BLaER1 (cell line): Measurements from ENCODE around the gene UBE2QL1.
A peak's percentile ranks its signal among the peaks of the same experiment; 100 is the strongest.

Source experiments
- H3K27ac ChIP-seq: shearing (Covaris generic); formaldehyde crosslinking; 2 replicates; pipeline ENCODE4 v1.8.1; 2022
- H3K27me3 ChIP-seq: shearing (Covaris generic); formaldehyde crosslinking; 2 replicates; pipeline ENCODE4 v1.8.1; 2022
- H3K36me3 ChIP-seq: shearing (Covaris generic); formaldehyde crosslinking; 2 replicates; pipeline ENCODE4 v1.8.1; 2022
- H3K4me1 ChIP-seq: shearing (Covaris generic); formaldehyde crosslinking; 2 replicates; pipeline ENCODE4 v1.8.1; 2022
- H3K4me2 ChIP-seq: shearing (Covaris generic); formaldehyde crosslinking; 2 replicates; pipeline ENCODE4 v1.8.1; 2022
- H3K4me3 ChIP-seq: shearing (Covaris generic); formaldehyde crosslinking; 2 replicates; pipeline ENCODE4 v1.8.1; 2022
- H3K9ac ChIP-seq: shearing (Covaris generic); formaldehyde crosslinking; 2 replicates; pipeline ENCODE4 v1.8.1; 2022
- H3K9me3 ChIP-seq: shearing (Covaris generic); formaldehyde crosslinking; 2 replicates; pipeline ENCODE4 v1.8.1; 2022
- H4K20me1 ChIP-seq: shearing (Covaris generic); formaldehyde crosslinking; 2 replicates; pipeline ENCODE4 v1.8.1; 2022
- Cebpa-rat ChIP-seq: shearing (Covaris generic); IDR thresholded peaks from 2 replicates; pipeline ENCODE4 v1.8.1; 2022

The UBE2QL1 gene

DNA sequence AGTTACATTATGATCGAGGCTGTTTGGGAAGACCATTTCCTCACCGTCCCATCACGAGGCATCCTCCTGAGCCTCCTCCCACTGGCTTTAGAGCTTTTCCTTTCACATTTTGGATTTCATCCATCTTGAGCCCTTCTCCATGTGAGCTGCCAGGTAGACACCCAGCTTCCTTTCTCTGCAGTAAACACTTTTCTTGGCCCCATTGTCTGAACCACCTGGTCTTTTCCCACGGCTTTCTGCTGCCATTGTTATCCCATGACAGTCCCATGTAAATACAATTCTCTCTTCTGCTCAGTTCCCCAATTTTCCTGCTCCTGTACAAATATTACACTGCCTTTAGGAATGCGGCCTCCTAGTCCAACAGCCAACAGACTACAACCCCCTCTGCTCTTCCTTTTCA, 24.1 kb downstream of the UBE2QL1 start:
- Histone ChIP-seq H3K4me1 (no peaks in the 10 kb centered on the region), H3K4me2 (no peak overlapping the region), H3K27ac (no peak overlapping the region), H3K9ac (no peak overlapping the region), H3K4me3 (no peak overlapping the region), H3K36me3 (no peaks in the 10 kb centered on the region), H3K27me3 (no peaks in the 10 kb centered on the region), H3K9me3 (peaks cover 5% of the 10 kb centered on the region; the same call in 1 of the 2 replicates), H4K20me1 (no peaks in the 10 kb centered on the region)
- no peak for TF ChIP-seq Cebpa-rat

DNA sequence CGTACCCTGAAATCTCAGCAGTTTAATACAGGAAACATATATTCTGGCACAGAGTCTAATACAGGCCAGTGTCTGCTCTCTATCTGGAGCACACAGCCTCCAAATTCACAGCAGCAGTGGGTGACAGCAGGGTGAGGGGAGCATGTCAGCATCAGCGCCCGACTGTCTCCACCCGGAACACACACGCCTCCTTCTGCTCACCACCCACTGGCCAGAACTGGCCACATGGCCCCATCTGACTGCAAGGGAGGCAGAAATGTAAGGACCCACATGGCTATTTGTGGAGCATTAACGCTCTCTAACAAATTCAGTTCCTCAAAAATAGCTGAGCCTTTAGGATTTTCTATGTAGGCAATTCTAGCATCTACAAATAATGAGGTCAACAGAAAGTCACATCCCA, 24.6 kb downstream of the UBE2QL1 start:
- Histone ChIP-seq H3K4me1 (peaks cover under 1% of the 10 kb centered on the region; the same call in 1 of the 2 replicates), H3K9me3 (peaks cover 5% of the 10 kb centered on the region; the same call in 1 of the 2 replicates), H3K9ac (no peak overlapping the region), H3K36me3 (no peaks in the 10 kb centered on the region), H3K27ac (no peak overlapping the region), H3K4me3 (no peak overlapping the region), H4K20me1 (no peaks in the 10 kb centered on the region), H3K4me2 (no peak overlapping the region), H3K27me3 (no peaks in the 10 kb centered on the region)
- TF ChIP-seq Cebpa-rat = no peak

DNA sequence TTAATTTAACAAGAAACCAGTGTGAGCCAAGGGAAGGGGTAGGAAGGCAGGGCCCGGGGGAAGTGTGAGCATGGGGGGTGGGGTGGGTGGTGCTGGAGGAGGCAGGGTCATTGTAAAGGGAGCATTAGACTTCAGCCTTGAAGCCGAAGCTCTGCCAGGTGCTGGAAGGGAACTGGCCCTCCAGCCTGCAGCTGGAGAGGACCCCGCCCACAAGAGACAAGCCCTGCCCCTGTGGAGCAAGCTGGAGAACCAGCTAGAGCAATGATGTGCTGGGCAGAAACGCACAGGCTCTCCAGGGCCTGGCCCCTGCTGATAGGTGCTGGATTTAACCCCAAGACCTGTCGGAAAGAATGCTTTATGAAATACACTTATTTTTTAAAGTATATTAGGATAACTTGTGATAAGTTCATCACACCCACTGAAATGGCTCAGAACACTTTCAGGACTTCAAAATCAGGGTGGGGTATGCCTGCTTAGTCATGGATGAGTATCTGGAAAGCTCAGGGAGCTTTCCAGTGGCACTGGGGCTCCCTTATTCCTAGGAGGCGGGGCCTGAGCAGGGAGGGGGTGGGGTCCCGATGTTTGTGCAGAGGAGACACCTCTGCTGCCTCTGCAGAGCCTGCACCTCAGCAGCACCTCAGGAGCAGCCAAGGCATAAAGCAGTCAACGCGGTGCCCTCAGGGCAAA, 27.1 kb downstream of the UBE2QL1 start:
- H3K27me3 ChIP-seq = no peaks in the 10 kb centered on the region
- H3K36me3 ChIP-seq = no peaks in the 10 kb centered on the region
- no peak overlapping the region for H3K9ac ChIP-seq
- TF ChIP-seq Cebpa-rat = no peak
- no peaks in the 10 kb centered on the region for H4K20me1 ChIP-seq
- peaks cover 5% of the 10 kb centered on the region; the same call in 1 of the 2 replicates for H3K9me3 ChIP-seq
- H3K4me1 ChIP-seq = peaks cover 8% of the 10 kb centered on the region
- no peak overlapping the region for H3K4me3 ChIP-seq
- H3K4me2 ChIP-seq = no peak overlapping the region
- no peak overlapping the region for H3K27ac ChIP-seq

DNA sequence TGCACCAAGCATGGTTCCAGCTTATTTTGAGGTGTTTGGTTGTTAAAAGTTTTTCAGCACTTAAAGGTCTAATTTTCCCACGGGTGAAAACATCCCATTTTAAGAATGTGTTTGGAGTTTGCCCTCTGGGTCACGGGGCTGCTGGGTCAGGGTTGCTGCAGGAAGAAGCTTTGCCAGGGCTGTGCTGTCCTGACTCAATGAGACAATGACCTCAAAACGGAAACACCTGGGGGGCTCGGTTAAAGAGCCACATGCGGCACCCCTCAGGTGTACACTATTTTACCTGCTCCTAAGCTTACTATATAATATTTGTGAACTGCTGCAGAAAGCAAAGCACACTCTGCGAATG, 27.6 kb downstream of the UBE2QL1 start:
- H3K36me3 ChIP-seq = no peaks in the 10 kb centered on the region
- no peak overlapping the region for H3K4me2 ChIP-seq
- H3K27ac ChIP-seq = no peak overlapping the region
- H3K9ac ChIP-seq = no peak overlapping the region
- no peak overlapping the region for H3K4me3 ChIP-seq
- H3K9me3 ChIP-seq = peaks cover 2% of the 10 kb centered on the region; the same call in 1 of the 2 replicates
- peaks cover 8% of the 10 kb centered on the region for H3K4me1 ChIP-seq
- H4K20me1 ChIP-seq = no peaks in the 10 kb centered on the region
- H3K27me3 ChIP-seq = no peaks in the 10 kb centered on the region
- no peak for TF ChIP-seq Cebpa-rat

DNA sequence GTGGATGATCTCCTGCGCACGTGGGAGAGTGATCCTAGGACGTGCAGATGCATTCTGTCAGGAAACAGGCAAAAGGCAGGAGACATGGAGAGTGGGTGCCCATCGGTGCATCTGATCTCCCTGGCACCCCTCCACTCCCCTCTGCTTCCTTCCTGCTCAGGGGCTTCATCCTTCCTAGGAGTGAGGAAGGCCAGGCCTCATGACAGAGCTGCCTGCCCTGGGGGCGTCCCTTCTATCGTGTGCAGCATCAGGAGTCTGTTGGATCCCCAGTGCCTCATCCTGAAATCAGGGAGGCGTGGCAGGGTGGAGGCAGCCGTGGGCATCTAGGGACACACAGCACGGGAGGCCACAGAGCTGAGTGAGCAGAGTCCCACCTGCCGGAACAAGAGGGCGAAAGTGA, 30.1 kb downstream of the UBE2QL1 start:
- H3K9ac ChIP-seq = no peak overlapping the region
- H3K36me3 ChIP-seq = no peaks in the 10 kb centered on the region
- H3K4me2 ChIP-seq = peak overlapping the region; percentile 46
- H3K9me3 ChIP-seq = no peaks in the 10 kb centered on the region
- no peak for TF ChIP-seq Cebpa-rat
- no peaks in the 10 kb centered on the region for H4K20me1 ChIP-seq
- peaks cover 8% of the 10 kb centered on the region for H3K4me1 ChIP-seq
- H3K27ac ChIP-seq = no peak overlapping the region
- no peaks in the 10 kb centered on the region for H3K27me3 ChIP-seq
- no peak overlapping the region for H3K4me3 ChIP-seq

DNA sequence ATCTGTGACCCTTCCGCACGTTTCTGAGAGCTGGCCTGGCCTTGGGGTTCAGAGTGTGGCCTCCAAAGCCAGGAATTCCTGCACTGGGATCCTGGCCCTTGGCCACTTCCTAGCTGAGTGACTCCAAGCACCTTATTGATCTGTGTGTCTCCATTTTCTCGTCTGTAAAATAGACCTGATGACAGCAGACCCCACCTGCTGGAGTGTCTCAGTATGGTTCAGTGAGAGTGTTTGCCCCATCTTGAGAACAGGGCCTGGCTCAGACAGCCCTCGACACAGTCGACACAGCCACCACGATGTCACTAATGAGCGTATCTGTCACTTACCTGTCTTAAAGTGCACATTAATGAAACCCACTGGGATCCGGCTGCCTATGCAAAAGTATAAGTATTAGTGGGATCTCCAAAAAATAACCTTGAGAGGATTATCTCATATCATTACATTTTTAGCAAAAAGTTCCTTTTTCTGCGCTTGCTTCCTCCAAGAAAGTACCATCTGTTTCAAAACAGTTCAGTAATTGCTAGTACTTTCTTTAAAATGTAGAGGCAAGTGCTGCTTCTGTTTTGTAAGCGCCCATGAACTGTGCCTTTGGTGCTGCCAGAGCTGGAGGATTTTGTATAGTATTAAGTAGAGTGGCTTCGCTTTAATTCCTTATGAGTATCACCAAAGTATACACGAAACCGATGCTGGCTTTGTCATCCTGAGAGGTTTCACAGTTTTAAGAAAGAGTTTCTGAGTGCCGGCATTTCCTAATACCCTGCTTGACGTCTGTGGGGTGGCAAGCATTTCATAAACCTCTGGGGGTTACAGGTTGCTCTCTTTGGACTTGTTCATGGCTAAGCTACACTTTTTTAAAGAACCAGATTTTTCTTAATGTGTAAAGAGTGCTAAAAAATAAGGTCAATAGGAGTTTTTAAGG, 31.7 kb downstream of the UBE2QL1 start:
- H3K9me3 ChIP-seq = no peaks in the 10 kb centered on the region
- H3K4me2 ChIP-seq = no peak overlapping the region
- no peak overlapping the region for H3K9ac ChIP-seq
- no peaks in the 10 kb centered on the region for H3K27me3 ChIP-seq
- H3K4me3 ChIP-seq = no peak overlapping the region
- H4K20me1 ChIP-seq = no peaks in the 10 kb centered on the region
- peaks cover 17% of the 10 kb centered on the region for H3K4me1 ChIP-seq
- no peak for TF ChIP-seq Cebpa-rat
- H3K36me3 ChIP-seq = no peaks in the 10 kb centered on the region
- no peak overlapping the region for H3K27ac ChIP-seq

DNA sequence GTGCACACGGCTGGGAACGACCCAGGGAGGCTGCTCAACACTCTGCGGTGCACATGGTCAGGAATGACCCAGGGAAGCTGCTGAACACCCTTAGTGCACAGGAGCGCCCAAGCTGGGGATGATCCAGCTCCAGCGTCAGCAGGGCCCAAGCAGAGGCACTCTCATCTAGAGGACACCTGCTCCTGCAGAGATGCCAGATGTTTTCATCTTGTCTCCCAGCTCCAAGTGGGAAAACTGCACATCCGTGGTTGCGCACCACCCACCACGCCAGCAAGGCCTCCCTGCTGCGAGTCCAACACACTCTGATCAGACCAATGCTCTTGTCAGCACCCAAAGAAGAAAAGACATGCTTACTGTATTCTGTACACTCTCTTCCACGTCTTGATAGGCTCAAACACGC, 34.1 kb downstream of the UBE2QL1 start:
- no peaks in the 10 kb centered on the region for H3K27me3 ChIP-seq
- H3K4me3 ChIP-seq = no peak overlapping the region
- H3K4me2 ChIP-seq = no peak overlapping the region
- H3K9ac ChIP-seq = no peak overlapping the region
- H3K4me1 ChIP-seq = peaks cover 23% of the 10 kb centered on the region
- no peak for TF ChIP-seq Cebpa-rat
- no peaks in the 10 kb centered on the region for H3K9me3 ChIP-seq
- H3K36me3 ChIP-seq = no peaks in the 10 kb centered on the region
- H3K27ac ChIP-seq = no peak overlapping the region
- no peaks in the 10 kb centered on the region for H4K20me1 ChIP-seq

DNA sequence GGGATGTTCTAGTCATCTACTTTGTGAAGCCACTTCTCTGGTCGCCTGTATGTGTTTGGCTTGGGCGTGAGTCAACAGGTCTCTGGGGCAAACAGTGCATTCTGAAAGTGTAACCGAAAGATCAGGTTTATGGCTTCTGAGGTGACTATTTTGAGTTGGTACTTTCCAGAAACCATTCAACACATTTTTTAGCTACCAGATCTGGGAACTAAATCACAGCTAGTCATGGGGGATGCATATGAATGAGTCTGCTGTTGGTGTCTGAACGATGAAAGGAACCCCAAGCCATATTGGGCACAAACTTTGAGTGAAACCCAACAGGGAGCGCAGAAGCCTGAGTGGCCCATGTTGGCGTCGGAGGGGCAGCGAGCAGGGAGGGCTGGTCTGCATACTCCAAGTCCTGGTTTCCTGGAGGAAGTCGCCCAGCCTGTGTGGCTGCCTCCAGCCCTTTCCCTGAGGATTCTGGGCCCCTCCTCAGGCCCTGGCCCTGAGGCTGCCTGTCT, 35.3 kb downstream of the UBE2QL1 start:
- Histone ChIP-seq H4K20me1 (no peaks in the 10 kb centered on the region), H3K4me3 (no peak overlapping the region), H3K4me1 (peaks cover 17% of the 10 kb centered on the region), H3K4me2 (no peak overlapping the region), H3K27me3 (no peaks in the 10 kb centered on the region), H3K36me3 (no peaks in the 10 kb centered on the region), H3K27ac (no peak overlapping the region), H3K9ac (no peak overlapping the region), H3K9me3 (no peaks in the 10 kb centered on the region)
- TF ChIP-seq Cebpa-rat = no peak

DNA sequence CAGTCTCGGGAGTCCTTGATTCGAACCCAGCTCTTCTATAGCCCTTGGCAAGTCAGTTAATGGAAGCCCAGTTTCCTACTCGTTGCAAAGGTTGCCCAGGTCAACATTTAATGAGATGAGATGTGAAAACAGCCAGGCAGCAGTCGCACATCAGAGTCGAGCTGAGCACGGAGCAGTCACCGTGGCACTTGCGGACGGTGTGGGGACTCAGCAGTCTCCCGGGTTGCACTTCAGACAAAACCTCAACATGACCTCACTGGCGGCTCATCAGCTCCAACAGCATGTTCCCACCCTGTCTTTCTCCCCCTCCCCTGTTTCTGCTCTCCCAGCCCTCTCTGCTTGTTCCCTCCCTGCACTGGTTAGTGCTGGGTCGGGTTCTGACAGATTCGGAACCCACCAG, 35.8 kb downstream of the UBE2QL1 start:
- no peaks in the 10 kb centered on the region for H3K36me3 ChIP-seq
- no peaks in the 10 kb centered on the region for H3K9me3 ChIP-seq
- no peak overlapping the region for H3K27ac ChIP-seq
- no peak for TF ChIP-seq Cebpa-rat
- no peak overlapping the region for H3K4me2 ChIP-seq
- H3K4me3 ChIP-seq = no peak overlapping the region
- H3K9ac ChIP-seq = no peak overlapping the region
- no peaks in the 10 kb centered on the region for H3K27me3 ChIP-seq
- peaks cover 15% of the 10 kb centered on the region for H3K4me1 ChIP-seq
- no peaks in the 10 kb centered on the region for H4K20me1 ChIP-seq

DNA sequence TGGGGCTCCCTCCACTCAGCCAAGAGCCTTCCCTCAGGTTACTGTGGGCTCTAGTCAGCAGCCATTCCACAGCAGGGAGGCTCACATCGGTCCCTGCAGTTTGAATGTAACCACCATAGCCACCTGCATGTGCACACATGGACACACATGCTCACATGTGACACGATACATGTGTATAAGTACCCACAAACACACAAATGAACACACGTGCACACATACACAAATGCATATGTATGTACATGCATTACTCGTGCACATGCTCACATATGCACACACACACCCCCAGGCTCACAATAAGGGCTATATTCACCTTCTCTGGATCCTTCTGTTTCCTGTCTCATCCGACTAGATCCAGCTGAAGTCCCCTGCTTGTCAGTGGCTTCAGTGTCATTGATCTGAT, 36.2 kb downstream of the UBE2QL1 start:
- Histone ChIP-seq H3K27me3 (no peaks in the 10 kb centered on the region), H3K27ac (no peak overlapping the region), H3K36me3 (no peaks in the 10 kb centered on the region), H3K4me2 (peak overlapping the region; percentile 64), H4K20me1 (no peaks in the 10 kb centered on the region), H3K4me3 (no peak overlapping the region), H3K9me3 (no peaks in the 10 kb centered on the region), H3K9ac (no peak overlapping the region), H3K4me1 (peaks cover 15% of the 10 kb centered on the region)
- TF ChIP-seq Cebpa-rat = no peak
